ENCODE data around the gene PPP2R2D. TPM values are rescaled to one million over a fixed set of nuclear protein-coding genes. Genes with fewer than 3 reads are reported as not detected.

The PPP2R2D gene
- total RNA-seq, 2 experiments from 2014 or later: 37.4 to 38.5 TPM

DNA sequence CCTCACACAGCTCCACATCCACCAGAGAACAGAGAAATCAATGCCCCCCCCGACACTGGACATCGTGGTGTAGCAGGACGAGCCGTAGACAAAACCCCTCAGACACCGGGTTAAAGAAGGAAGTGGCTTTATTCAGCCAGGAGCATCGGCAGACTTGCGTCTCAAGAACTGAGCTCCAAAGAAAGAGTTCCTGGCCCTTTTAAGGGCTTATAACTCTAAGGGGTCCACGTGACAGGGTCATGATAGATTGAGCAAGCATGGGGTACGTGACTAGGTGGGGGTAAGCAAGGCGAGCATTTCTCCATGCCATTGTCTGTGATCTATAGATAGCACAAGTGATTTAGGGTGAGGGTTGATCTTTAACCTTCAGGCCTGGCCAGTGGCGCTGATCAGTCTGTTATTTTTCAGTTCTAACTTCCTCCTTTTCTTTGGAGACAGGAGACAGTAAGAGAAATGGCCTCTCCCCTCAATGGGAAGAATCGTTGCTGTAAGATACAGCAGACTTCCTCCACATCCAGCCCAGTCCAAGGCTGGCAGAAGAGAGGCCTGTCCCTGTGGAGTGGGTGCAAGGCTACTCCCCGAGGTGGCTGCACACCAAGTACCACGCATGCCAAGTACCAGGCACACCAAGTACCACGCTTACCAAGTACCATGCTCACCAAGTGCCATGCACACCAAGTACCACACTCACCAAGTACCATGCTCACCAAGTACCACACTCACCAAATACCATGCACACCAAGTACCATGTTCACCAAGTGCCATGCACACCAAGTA lies 19.5 kb upstream of the PPP2R2D start:
- H4K20me1 ChIP-seq (ENCODE audit: insufficient read depth, low read length): no peaks in the 10 kb centered on the region
- no peak overlapping the region for H2AFZ ChIP-seq (ENCODE audit: low read length)
- no peaks in the 10 kb centered on the region for H3K9me2 ChIP-seq (ENCODE audit: insufficient read depth, low read length)
- no peaks in the 10 kb centered on the region for H3K9me3 ChIP-seq (ENCODE audit: low read length)
- DNase-seq (ENCODE audit: low spot score): no peak
- CTCF ChIA-PET (ENCODE audit: unreplicated experiment): no interaction called here
- POLR2A ChIA-PET: interaction anchor here (0.6 kb wide), 2 partner anchors 16 to 25 kb away, joined by 3 read pairs; no protein-coding TSS in a partner anchor
- no peak for TF ChIP-seq EZH2phosphoT487 (IDR thresholded peaks at IDR 0.05; ENCODE audit: borderline replicate concordance, low read depth, low read length)
- TF ChIP-seq, protein P1, sequence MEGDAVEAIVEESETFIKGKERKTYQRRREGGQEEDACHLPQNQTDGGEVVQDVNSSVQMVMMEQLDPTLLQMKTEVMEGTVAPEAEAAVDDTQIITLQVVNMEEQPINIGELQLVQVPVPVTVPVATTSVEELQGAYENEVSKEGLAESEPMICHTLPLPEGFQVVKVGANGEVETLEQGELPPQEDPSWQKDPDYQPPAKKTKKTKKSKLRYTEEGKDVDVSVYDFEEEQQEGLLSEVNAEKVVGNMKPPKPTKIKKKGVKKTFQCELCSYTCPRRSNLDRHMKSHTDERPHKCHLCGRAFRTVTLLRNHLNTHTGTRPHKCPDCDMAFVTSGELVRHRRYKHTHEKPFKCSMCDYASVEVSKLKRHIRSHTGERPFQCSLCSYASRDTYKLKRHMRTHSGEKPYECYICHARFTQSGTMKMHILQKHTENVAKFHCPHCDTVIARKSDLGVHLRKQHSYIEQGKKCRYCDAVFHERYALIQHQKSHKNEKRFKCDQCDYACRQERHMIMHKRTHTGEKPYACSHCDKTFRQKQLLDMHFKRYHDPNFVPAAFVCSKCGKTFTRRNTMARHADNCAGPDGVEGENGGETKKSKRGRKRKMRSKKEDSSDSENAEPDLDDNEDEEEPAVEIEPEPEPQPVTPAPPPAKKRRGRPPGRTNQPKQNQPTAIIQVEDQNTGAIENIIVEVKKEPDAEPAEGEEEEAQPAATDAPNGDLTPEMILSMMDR (conservative IDR thresholded peaks at IDR 0.05; ENCODE audit: low read length): no peak
- no peaks in the 10 kb centered on the region for H3K79me2 ChIP-seq (ENCODE audit: insufficient read depth, low read depth, low read length)
- no peak overlapping the region for H3K4me3 ChIP-seq (ENCODE audit: low read depth, low read length, poor library complexity, severe bottlenecking)
- H3K4me1 ChIP-seq (ENCODE audit: insufficient read depth, low read length, poor library complexity, severe bottlenecking): no peaks in the 10 kb centered on the region
- H3K27ac ChIP-seq (ENCODE audit: low read depth, low read length, poor library complexity, severe bottlenecking): no peak overlapping the region
- intact Hi-C loops (cut with micrococcal nuclease; ENCODE audit: unreplicated experiment): no loop called here
- no peaks in the 10 kb centered on the region for H3K36me3 ChIP-seq (ENCODE audit: insufficient read depth, low read length)
- H3K4me2 ChIP-seq (ENCODE audit: low read length): no peak overlapping the region
- no TSS peak for BruUV-seq (replicated peaks)

DNA sequence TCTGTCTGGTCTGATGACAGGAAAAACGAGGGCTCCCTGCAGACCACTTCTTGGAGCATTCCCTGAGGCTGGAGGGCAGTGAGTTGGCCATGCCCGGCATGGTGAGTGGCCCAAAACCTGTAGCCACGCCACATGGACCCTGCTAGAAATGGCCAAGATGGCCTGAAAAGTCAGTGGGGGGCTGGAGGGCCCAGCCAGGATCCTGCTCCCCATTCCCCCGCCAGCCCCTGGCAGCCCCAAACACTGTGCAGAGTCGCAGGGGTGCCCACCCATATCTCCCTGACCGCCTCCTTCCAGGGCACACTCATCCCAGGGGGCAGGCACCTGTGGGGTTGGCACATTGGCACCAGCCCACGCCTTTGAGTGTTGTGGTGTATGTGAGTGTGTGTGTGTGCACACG lies 18.7 kb upstream of the PPP2R2D start:
- Histone ChIP-seq H3K4me1 (ENCODE audit: insufficient read depth, low read length, poor library complexity, severe bottlenecking) (no peaks in the 10 kb centered on the region), H3K27ac (ENCODE audit: low read depth, low read length, poor library complexity, severe bottlenecking) (no peak overlapping the region), H3K79me2 (ENCODE audit: insufficient read depth, low read depth, low read length) (no peaks in the 10 kb centered on the region), H3K4me3 (ENCODE audit: low read depth, low read length, poor library complexity, severe bottlenecking) (no peak overlapping the region), H3K36me3 (ENCODE audit: insufficient read depth, low read length) (no peaks in the 10 kb centered on the region), H3K9me2 (ENCODE audit: insufficient read depth, low read length) (no peaks in the 10 kb centered on the region), H3K9me3 (ENCODE audit: low read length) (no peaks in the 10 kb centered on the region), H4K20me1 (ENCODE audit: insufficient read depth, low read length) (no peaks in the 10 kb centered on the region), H3K4me2 (ENCODE audit: low read length) (no peak overlapping the region), H2AFZ (ENCODE audit: low read length) (no peak overlapping the region)
- no TSS peak for BruUV-seq (replicated peaks)
- CTCF ChIA-PET (ENCODE audit: unreplicated experiment): no interaction called here
- intact Hi-C loops (cut with micrococcal nuclease; ENCODE audit: unreplicated experiment): no loop called here
- TF ChIP-seq EZH2phosphoT487 (IDR thresholded peaks at IDR 0.05; ENCODE audit: borderline replicate concordance, low read depth, low read length): no peak
- TF ChIP-seq, protein P1 (conservative IDR thresholded peaks at IDR 0.05; ENCODE audit: low read length): no peak
- POLR2A ChIA-PET: no interaction called here
- no peak for DNase-seq (ENCODE audit: low spot score)

All from OCI-LY7 (cell line).